ENCODE results near the gene HDAC7. TPM values are rescaled to one million over a fixed set of nuclear protein-coding genes. Genes with fewer than 3 reads are reported as not detected.
A peak's percentile ranks its signal among the peaks of the same experiment; 100 is the strongest.

Gene HDAC7
- total and polyA plus RNA-seq, 8 donors: 17.9 to 48.1 (median 23.2) TPM

GRCh38 chr12:47823422-47824086 lies 3.9 kb upstream of the HDAC7 start:
- ATAC-seq (no peak), FAIRE-seq (no peak), DNase-seq (no peak)
- Histone ChIP-seq H3K27ac (no peak overlapping the region), H3K27me3 (no peaks in the 10 kb centered on the region), H3K4me1 (peaks cover 0 to 14% (median 5%) of the 10 kb centered on the region in 3 donors), H3K9me3 (no peaks in the 10 kb centered on the region), H3K36me3 (no peaks in the 10 kb centered on the region), H3K4me3 (no peak overlapping the region)
- whole genome bisulfite sequencing, 2 donors: 86 to 93% methylated on average over 5 of the region's 5 CpGs
- no peak for TF ChIP-seq CTCF (IDR thresholded peaks at IDR 0.05)
- intact Hi-C loops (cut with DNase I): no loop called here

GRCh38 chr12:47822863-47823262 lies 3.2 kb upstream of the HDAC7 start:
- Histone ChIP-seq H3K36me3 (no peaks in the 10 kb centered on the region), H3K27ac (peak overlapping the region in 1 of 4 donors; percentile 85), H3K4me1 (peaks cover 0 to 14% (median 9%) of the 10 kb centered on the region in 3 donors), H3K4me3 (no peak overlapping the region), H3K9me3 (no peaks in the 10 kb centered on the region), H3K27me3 (no peaks in the 10 kb centered on the region)
- ATAC-seq (no peak), FAIRE-seq (no peak), DNase-seq (no peak)
- WGBS, 2 donors: 83 to 86% methylated on average over 3 of the region's 3 CpGs
- TF ChIP-seq CTCF (IDR thresholded peaks at IDR 0.05): no peak
- intact Hi-C loops (cut with DNase I): no loop called here

GRCh38 chr12:47822401-47822800 lies 2.7 kb upstream of the HDAC7 start:
- no peak for ATAC-seq
- no peak for FAIRE-seq
- intact Hi-C loops (cut with DNase I): no loop called here
- Histone ChIP-seq H3K4me1 (peaks cover 0 to 14% (median 9%) of the 10 kb centered on the region in 3 donors), H3K36me3 (no peaks in the 10 kb centered on the region), H3K9me3 (no peaks in the 10 kb centered on the region), H3K27me3 (no peaks in the 10 kb centered on the region), H3K4me3 (no peak overlapping the region), H3K27ac (peak overlapping the region in 1 of 4 donors; percentile 85)
- no peak for DNase-seq
- WGBS, 2 donors: 45 to 68% methylated on average over 2 of the region's 2 CpGs
- TF ChIP-seq CTCF (IDR thresholded peaks at IDR 0.05): no peak

- no peak for TF ChIP-seq CTCF (IDR thresholded peaks at IDR 0.05)
- ATAC-seq (no peak), DNase-seq (no peak), FAIRE-seq (no peak)
- intact Hi-C loops (cut with DNase I): no loop called here
- H3K27ac ChIP-seq: peak overlapping the region; percentile 80 to 92 (median 88)
- no peaks in the 10 kb centered on the region for H3K36me3 ChIP-seq
- no peaks in the 10 kb centered on the region for H3K27me3 ChIP-seq
- no peaks in the 10 kb centered on the region for H3K9me3 ChIP-seq
- peaks cover 0 to 14% (median 9%) of the 10 kb centered on the region in 3 donors for H3K4me1 ChIP-seq
- no peak overlapping the region for H3K4me3 ChIP-seq
- 92 to 96% methylated on average over 4 of the region's 4 CpGs for WGBS, 2 donors
Measured at GRCh38 chr12:47821346-47821706, 1.6 kb upstream of the HDAC7 start.

GRCh38 chr12:47820631-47821345 lies 1.1 kb upstream of the HDAC7 start:
- intact Hi-C loops (cut with DNase I): no loop called here
- peak overlapping the region; percentile 80 to 92 (median 88) for H3K27ac ChIP-seq
- peak; percentile 64 to 76 (median 70) for ATAC-seq
- no peak for TF ChIP-seq CTCF (IDR thresholded peaks at IDR 0.05)
- no peaks in the 10 kb centered on the region for H3K9me3 ChIP-seq
- peak in 5 of 6 donors; percentile 69 to 78 (median 74) for DNase-seq
- WGBS, 2 donors: 54 to 65% methylated on average over 17 of the region's 17 CpGs
- peak overlapping the region in 3 of 4 donors; percentile 66 to 67 (median 67) for H3K4me3 ChIP-seq
- no peaks in the 10 kb centered on the region for H3K27me3 ChIP-seq
- no peak for FAIRE-seq
- H3K36me3 ChIP-seq: no peaks in the 10 kb centered on the region
- peaks cover 0 to 14% (median 9%) of the 10 kb centered on the region in 3 donors for H3K4me1 ChIP-seq

Measured in pancreas (tissue), 10 donors.